Right lobe of liver (tissue), 4 donors: Measurements from ENCODE around the gene UBAC2.

Experiments
- CTCF ChIP-seq, 4 donors: fragments of 200-600 bp in 3 of 4; fragments of 450-650 bp in 1 of 4; IDR thresholded peaks; one replicate each; pipeline versions ENCODE4 v1.5.1 to v1.8.0; 2016 to 2022; ENCODE audit warnings: antibody characterized with exemption in 4 of 4, mild to moderate bottlenecking in 2 of 4
- POLR2A ChIP-seq: fragments of 450-650 bp; IDR thresholded peaks from one replicate; pipeline ENCODE4 v1.6.1; 2017; ENCODE audit warnings: antibody characterized with exemption, mild to moderate bottlenecking
- donor health status: DM: no; HTN: no; CAD: no.
- donor health status: DM: no; HTN: no; CAD: no.
- donor health status: DM: no; HTN: yes; CAD: no.

GRCh38 chr13:99311137-99311536 lies 110.5 kb downstream of the UBAC2 start:
- TF ChIP-seq CTCF (IDR thresholded peaks at IDR 0.05) (no peak), POLR2A (no peak)
